WTC11 (cell line): ENCODE data around the gene DNAJB8.

Source experiments
- CTCF ChIP-seq: fragments of 200-600 bp; IDR thresholded peaks from 2 replicates; pipeline ENCODE4 v1.8.0; 2022; ENCODE audit warnings: antibody characterized with exemption
- SP1 ChIP-seq: sonication (generic); formaldehyde crosslinking; conservative IDR thresholded peaks from 2 replicates; pipeline ENCODE4 v1.8.1; 2022; ENCODE audit warnings: missing genetic modification reagents
- ZNF416 ChIP-seq: fragments of 250-450 bp; sonication (Bioruptor Pico); IDR thresholded peaks from 2 replicates; pipeline ENCODE4 v1.9.0; 2021; ENCODE audit warnings: mild to moderate bottlenecking, inconsistent platforms
- TF ChIP-seq, protein P1 (sequence below): sonication (generic); formaldehyde crosslinking; IDR thresholded peaks from 2 replicates; pipeline ENCODE4 v1.8.1; 2022; ENCODE audit warnings: mild to moderate bottlenecking, missing genetic modification reagents, moderate library complexity, borderline replicate concordance

DNA sequence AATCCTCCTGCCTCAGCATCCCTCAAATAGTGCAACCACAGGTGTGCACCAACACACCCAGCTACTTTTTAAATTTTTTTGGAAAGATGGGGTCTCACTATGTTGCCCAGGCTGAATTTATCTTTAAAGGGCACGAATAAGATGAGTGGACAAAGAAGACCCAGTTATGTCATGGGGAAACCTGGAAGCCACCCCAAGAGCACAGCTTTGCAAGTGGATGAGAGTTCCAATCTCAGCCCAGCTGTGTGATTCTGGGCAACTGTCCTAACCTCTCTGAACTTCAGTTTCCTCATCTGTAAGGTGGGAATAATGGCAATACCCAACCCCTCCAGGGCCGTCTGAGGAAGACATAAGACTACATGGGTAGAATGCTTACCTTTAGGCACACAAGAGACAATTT, 32.2 kb downstream of the DNAJB8 start:
- TF ChIP-seq SP1 (CRISPR knock-in tag) (no peak), CTCF (no peak), ZNF416 (CRISPR knock-in tag) (no peak)
- TF ChIP-seq, protein P1, sequence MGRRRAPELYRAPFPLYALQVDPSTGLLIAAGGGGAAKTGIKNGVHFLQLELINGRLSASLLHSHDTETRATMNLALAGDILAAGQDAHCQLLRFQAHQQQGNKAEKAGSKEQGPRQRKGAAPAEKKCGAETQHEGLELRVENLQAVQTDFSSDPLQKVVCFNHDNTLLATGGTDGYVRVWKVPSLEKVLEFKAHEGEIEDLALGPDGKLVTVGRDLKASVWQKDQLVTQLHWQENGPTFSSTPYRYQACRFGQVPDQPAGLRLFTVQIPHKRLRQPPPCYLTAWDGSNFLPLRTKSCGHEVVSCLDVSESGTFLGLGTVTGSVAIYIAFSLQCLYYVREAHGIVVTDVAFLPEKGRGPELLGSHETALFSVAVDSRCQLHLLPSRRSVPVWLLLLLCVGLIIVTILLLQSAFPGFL (CRISPR knock-in tag) = no peak
